ENCODE results near the gene XXYLT1.

Gene XXYLT1

DNA sequence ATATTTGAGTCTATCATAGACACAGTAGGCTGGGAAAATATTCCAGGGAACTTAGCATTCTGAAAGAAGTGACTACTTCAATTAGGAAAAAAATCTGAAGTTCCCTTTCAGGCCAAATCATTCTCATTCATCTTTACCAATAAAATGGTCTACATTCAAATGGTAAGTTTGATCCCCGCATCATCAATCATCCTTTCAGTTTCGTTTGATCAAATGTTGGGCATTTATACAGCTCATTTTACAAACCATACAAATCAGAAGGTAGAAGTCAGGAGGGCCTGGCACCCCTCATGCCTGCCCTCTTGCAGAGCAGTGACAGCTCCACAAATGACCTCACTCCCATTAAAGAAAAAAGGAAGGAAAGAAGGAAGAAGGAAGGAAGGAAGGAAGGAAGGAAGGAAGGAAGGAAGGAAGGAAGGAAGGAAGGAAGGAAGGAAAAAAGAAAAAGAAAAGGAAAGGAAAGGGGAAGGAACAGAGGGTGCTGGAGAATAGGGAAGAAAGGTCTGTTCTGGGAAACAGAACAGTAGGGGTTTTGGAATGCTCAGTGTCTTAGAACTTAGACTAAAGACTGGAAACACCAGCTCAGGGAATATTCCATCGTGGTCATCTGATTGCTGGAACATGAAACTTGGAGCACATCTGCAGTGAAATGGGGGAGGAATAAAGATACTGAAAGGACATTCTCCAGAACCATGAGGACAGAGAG is 86.1 kb downstream of the XXYLT1 start:
- no peak for DNase-seq (ENCODE audit: low read depth)

DNA sequence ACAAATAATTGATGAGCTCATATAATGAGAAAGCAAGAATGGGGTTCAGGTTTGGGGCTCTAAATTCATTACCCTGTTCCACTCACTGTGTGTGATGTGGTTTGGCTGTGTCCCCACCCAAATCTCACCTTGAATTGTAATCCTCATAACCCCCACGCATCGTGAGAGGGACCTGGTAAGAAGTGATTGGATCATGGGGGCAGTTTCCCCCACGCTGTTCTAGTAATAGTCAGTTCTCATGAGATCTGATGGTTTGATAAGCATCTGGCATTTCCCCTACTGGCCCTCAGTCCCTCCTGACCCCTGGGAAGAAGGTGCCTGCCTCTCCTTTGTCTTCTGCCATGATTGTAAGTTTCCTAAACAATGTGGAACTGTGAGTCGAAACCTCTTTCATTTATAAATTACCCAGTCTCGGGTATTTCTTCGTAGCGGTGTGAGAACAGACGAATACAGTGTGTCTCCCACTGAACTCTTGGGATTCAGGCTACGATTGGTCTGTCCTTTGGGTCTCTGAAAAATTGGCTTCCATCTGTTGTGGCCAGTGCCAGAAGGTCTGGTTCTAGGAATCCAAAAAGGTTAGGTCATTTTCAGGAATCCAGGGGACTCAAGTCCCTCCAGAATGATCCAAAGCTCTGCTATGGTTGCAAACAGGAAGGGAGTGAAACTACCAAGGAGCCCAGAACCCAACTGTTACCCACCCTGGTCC is 87.7 kb downstream of the XXYLT1 start:
- DNase-seq (ENCODE audit: low read depth), result no peak

DNA sequence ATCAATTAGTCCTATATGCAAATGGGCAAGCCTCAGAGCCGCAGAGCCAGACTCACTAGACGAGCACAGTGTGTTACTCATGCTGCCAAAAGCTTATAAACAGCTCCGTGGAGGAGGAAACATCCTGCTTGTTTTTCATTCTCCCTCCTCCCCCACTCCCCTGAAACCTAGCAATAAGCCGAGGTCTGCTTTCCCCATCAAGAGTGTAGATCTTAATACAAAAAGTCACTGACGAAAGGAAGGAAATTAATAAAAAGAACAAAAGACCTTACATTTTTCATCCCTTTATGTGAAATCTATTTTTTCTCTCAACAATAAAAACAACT is 88.5 kb downstream of the XXYLT1 start:
- DNase-seq (ENCODE audit: low read depth), result no peak

DNA sequence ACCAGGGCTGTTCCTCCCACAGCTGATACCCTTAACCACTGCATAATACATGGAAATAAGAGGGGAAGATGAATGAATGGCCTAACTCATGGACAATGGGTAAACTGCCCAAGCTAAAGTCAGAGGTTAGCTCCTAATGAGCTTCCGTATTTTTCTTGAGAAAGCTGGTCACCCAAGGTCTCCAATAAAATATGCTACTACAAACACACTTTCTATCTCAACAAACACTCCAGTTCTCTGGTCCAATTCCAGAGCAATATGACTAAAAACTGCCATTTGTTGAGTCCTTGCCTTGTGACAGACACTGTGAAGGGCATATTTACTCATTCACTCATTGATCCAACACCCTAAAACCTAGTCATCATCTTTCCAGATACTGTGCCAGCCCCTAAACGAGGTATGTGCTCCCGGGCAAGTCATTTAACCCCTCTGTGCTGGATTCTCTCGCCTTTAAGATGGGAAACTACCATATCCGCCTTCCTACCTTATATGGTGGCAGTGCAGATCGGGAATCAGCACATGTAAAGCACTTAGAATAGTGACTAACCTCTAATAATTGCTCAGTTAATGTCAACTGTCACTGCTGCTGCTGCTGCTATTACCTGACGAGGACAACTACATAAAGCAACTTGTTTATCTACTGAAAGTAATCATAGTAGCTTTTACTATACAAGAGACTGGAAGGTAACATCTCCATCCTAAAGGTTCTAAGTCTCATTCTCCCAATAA is 89.1 kb downstream of the XXYLT1 start:
- DNase-seq (ENCODE audit: low read depth), result no peak

DNA sequence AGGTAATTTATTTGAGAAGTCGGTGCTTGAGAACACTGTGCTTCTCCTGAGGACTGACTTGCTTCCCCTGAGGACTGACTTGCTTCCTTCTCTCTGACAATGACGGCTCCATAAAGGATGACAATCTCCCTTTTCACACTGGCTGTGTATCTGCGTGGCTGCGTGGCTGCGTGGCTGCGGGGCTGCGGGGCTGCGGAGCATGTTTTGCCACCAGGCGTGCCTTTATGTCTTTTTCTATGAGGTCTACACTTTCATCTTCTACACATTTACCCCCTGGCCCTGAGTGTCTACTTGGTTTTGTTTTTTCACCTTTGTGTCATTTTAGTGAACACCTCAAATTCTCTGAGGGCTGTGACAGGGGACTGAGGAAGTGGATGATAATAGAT is 89.9 kb downstream of the XXYLT1 start:
- no peak for DNase-seq (ENCODE audit: low read depth)

DNA sequence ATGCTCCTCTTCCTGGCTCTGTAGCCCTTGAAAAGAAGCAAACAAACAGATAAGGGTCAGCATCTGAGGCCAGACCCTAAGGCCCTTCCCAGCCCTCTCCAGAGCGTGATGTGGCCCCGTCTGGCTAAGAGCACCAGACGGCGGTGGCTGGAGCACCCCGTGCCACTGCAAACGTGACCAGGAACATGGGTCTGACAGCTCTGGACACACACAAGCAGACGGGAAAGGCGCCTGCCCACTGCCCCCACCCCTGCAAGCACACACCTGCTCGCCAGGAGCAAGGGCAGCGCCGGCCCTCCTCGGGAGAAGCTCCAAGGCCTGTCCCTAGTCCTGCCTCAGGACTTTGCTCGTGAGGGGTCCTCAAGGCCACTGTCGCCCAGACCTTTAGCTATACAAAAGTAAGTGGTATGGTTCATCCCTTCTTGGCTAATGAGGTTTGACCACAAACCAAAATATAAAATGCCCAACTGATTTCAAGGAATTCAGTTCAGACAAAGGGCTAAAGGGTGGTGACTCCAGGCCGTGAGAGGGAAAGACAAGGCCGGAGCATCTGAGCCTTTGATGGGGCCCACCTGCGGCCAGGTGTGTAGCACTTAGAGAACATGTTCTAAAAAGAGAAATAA is 90.4 kb downstream of the XXYLT1 start:
- DNase-seq (ENCODE audit: low read depth), result no peak

DNA sequence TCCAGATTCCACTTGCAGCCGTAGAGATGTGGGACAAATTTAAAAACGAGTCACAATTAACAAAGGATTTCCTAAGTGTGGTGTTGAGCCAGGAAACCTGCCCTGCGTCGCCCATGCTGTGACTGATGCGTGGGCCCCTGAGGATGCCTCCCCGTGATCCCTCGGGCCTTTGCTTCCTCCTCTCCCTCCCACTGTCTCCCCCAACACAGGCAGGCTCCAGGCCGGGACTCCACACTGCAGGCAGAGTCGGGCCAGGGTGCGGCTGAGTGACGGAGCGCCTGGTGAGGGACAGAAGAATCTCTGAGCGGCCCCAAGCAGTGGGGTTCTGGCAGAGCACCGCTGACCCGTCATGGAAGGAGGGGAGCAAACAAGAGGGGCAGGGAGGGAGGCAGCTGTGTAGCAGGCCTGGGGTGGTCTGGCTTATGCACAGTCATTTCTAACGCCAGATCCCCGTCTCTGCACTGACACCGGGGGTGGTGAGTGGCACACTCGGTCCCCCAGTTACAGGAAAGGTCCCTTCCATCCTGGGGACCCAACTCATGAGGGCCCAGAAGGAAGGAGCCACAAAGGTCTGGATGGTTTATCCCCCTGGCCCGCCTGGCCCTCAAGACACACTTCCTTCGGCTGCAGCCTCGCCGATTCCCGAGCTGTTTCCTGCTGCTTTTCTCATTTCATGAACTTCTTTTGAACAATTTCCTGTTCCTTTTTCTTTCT is 91.0 kb downstream of the XXYLT1 start:
- DNase-seq (ENCODE audit: low read depth), result no peak

DNA sequence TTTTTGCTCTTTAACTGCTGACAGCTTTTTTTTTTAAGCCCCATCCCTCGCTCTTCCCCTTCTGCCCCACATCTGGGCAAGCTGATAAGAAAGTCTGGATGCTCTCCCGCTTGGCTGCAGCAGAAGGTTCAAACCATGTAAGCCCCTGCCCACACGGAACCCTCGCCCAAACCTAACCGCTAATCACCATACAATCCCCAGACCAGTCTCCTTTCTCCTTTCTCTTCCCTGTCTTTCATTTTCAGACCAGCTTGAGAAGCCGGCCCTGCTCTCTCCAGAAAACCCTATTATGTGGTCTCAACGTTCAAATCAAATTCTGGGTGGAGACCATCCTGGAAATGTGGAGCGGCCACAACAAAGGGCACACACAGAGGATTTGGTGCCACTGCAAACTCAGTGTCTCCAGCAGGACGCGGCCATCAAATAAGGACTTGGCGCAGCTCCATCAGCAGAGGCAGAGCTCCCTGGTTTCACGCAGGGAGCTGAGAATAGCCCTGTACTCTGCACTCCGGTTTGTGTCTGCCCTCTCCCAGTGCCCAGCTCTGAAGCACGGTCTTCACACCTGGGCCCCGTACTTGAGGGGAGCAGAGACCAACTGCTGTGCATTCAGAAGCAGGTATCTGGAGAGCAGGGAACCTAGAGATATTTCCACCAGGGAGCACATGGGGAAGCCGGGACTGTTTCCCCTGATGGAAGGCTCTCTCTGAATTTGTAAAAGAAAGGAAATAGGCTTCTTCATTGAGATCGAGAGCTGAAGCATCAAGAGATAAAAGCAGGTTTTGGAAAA is 92.6 kb downstream of the XXYLT1 start:
- DNase-seq (ENCODE audit: low read depth), result no peak

DNA sequence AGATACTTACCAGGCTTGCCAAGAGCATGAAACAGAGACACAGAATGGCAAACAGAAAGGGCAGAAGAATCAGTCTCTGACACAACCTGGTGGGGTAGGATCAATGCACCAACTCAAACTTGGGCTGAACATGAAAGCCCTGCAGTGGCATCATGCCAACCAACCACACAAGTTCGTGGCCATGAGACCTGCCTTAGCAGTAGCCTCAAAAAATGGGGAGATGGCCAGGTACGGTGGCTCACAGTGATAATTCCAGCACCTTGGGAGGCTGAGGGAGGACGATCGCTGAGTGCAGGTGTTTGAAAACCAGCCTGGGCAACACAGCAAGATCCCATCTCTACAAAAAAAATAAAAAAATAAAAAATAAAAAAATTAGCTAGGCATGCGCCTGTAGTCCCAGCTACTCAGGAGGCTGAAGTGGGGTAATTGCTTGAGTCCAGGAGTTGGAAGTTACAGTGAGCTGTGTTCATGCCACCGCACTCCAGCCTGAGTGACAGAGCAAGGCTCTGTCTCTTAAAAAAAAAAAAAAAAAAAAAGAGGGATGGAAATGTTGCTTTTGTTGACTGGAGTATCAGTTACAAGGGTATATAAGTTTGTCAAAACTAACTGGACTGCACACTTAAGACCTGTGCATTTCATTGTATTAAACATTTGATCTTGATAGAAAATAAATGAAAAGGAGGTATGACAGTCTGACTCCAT is 93.4 kb downstream of the XXYLT1 start:
- DNase-seq (ENCODE audit: low read depth), result no peak

DNA sequence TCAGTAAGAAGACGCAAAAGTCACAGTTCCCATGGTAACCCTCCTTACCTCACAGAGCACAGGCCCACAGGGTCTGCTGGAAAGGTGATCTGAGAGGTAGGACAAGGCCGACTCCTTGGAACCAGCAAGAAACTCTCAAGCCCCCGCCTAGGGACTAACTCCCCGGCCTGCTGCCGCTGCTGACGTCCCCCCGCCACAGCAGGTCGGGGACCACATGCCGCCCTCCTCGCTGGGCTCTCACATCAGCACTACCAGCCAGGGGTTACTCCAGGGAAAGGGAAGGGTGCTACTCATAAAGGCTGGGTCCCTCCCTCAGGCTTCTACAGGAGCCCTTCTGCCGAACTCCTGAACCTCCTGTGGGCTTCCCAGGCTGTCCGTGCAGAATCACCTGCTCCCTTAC is 94.2 kb downstream of the XXYLT1 start:
- no peak for DNase-seq (ENCODE audit: low read depth)

DNA sequence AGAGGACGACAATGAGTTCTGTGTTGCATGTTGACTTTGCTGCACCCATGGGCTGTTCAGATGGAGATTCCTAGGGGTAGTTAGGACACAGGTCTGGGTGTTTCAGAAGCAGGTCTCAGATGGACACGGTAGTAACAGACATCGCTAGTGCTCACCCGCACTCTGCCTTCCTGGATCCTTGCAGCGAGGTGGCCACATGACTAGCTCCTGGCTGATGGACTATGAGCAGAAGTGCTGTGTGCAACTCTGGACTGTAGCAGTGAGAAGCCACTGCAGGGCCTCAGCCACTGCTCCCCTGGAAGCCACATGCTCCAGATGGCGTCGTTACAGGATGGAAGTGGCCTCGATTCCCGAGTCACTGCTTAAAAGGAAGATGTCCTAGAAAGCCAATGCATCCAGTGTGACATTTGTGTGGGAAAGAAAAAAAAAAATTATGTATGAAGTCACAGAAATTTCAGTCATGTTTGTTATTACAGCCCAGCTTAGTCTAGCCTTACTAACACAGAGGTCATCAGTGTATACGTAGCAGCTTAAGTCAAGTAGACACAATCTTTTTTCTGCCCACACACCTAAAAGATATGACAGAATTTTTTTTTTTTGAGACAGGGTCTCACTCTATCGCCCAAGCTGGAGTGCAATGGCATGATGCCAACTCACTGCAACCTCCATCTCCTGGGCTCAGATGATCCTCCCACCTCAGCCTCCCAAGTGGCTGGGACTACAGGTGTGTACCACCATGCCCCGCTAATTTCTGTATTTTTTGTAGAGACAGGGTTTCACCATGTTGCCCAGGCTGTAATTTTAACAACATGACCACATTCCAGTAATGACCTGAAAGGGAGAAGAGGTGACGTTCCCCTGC is 95.3 kb downstream of the XXYLT1 start:
- DNase-seq (ENCODE audit: low read depth), result no peak

DNA sequence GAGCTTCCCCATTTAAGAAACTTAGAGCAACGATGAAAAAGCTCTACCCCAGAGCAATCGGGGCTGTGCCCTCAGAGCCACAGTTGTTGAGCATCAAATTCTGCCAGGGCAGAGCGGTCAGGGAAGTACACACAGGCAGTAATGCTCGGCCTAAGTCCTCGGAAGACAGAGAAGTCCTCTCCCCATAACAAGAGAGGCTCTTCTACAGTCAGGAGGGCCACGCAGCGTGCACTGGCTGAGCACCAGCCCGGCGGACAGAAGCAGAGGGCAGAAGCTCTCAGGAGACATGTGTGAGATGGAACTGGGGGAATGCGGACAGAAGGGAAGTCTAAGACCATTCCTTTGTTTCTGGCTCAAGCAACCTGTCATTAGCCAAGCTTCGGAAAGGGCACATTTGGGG is 95.9 kb downstream of the XXYLT1 start:
- DNase-seq (ENCODE audit: low read depth), result no peak

DNA sequence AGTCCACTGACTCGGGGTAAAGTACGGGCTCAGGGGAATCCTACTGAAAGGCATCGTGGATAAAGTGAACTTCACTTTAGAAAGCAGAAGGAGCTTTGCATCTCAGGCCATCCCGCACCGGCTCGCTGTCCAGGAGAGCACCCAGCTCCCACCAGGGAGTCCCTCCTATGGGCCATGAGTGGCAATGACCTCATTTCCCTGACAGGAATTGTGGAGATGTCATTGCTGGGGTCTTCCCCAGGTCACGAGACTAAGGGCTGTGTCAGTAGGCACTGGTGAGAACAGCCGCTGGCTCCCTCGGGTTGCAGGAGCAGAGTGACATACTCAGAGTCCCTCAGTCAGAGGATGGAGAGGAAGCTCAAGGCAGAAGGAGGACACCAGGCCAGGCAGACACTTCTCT is 97.3 kb downstream of the XXYLT1 start:
- DNase-seq (ENCODE audit: low read depth), result no peak

DNA sequence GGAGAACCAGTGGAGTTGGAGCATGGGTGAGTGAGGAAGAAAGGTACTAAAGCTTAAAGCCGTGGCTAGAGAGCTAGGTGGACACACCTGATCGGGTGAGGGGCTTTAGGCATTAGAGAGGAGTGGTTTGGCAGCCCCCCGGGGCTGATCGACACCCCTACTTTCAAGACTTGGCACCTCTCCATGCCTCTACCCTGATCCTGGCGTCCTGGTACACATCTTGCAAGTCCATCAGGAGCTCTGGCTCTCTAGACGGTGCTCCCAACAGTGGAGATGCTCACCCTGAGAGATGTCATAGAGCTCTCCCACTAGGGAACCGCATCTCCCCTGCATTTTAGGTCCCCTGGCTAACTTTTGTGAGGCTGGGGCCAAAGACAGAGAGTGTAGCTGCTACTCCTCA is 98.1 kb downstream of the XXYLT1 start:
- no peak for DNase-seq (ENCODE audit: low read depth)

DNA sequence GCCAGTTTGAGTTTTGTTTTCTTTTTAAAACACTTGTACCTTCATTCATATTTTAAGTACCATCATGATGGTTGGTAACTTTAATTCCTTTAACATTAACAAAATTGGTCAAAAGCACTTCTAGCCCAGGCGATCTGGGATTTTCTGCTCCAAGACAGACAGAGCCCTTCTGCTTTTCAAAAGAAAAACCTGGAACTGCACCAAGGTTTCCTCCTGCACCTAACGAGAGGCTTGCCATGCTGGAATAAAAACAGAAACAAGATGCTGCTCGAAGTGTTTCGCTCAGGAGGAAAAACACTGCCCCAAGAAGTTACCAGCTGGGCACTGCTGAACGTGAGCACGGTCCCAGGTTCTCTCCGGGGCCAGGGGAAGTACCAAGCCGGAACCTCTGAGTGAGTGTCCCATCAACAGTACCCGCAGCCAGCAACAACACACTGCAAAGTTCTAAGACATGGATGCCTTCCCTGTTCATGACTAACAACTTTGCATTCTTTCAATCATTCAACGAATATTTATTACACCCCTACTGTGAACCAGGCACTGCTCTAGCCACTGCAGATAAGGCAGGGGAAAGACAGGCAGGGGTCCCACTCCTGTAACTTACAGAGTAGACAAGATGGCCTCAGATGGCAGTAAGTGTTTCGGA is 98.8 kb downstream of the XXYLT1 start:
- no peak for DNase-seq (ENCODE audit: low read depth)

DNA sequence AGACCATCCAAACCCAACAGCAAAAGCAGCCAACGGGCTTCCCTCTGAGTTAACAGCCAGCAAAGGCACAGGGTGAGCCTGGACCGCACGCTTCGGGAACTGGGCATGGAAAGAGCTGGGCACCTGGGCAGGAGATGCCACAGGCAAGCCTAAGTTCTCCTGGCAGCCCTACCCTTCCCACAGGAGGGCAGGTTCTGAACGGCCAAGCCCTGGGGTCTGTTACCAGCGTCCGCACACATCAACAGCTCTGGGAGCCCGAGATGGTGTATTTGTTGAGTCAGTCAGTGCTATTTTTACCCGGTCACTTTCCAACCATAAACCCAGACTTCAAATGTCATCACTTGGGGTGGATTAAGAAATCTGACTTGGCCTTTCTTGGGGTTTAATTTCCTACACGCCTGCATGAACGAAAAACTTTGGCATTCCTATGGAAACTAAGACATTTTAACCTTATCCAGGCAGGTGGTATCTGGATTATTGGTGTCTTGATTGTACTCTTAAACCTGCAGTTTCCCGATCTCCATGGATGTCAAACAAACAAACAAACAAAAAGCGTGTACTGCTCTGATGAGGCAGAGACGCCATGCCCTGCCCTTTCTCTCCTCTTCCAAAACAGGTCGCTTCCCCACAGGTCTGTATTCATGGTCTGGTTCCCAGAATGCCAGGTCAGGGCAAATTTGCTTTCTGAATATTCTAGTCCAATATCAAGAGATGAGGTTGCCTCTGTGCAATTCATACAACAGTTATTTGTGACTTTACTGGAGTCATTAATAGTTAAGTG is 99.7 kb downstream of the XXYLT1 start:
- no peak for DNase-seq (ENCODE audit: low read depth)

DNA sequence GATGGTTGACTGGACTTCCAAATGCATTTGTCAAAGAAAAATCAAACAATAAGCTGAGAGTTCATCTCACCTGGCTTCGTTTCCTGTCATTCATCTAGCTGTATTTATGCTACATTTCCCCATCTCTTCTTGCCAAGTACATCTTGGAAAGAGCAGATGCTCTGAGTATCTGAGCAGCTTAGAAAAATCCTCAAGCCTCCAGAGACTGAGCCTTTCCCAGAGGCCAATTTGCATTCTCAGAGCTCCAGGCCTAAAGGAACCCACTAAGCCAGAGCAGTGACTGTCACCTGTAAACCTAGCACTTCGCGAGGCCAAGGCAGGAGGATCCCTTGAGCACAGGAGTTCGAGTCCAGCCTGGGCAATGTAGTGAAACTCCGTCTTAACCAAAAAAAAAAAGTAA is 100.5 kb downstream of the XXYLT1 start:
- DNase-seq (ENCODE audit: low read depth), result no peak

DNA sequence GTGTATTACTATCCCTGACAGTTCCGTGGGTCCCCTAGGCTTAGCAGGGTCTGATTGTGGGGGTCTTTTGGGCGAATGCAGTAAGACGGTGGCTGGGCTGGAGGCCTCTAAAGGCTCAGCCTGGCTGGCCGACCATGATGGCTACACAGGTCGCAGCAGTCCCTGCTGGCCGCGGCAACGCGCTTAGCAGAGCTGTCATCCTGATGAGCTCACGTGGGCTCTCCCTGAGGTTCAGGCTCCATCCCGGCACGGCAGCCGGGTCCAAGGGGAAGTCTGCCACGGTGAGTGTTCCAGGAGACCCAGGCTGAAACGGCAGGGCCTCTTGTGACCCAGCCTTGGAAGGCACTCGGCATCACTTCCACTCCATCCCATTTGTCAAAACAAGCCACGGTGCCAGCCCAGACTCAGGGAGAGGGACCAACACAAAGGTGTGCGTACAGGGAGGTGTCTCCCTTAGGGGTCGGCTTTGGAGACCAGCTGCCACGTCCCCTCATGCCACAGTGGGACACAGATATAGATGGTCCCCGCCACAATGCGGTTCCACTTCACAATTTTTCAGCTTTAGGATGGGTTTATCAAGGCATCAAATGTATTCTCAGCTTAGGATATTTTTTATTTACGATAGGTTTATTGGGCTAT is 101.8 kb downstream of the XXYLT1 start:
- DNase-seq (ENCODE audit: low read depth), result no peak
